Glutamatergic neuron (in vitro differentiated cells): Measurements from ENCODE around the gene AMELX. TPM values are rescaled to one million over a fixed set of nuclear protein-coding genes. Genes with fewer than 3 reads are reported as not detected.

Experiments
- DNase-seq: peaks from one replicate; pipeline ENCODE4 v3.0.0; 2022
- H3K27ac Mint-ChIP-seq: one replicate; pipeline ENCODE4 v1.8.0; 2020; ENCODE audit warnings: mild to moderate bottlenecking, mixed read lengths, inconsistent platforms; ENCODE audit not compliant: unreplicated experiment
- H3K27me3 Mint-ChIP-seq: one replicate; pipeline ENCODE4 v1.8.0; 2020; ENCODE audit warnings: mild to moderate bottlenecking, moderate library complexity, mixed read lengths, inconsistent platforms; ENCODE audit not compliant: unreplicated experiment
- H3K36me3 Mint-ChIP-seq: one replicate; pipeline ENCODE4 v1.8.0; 2020; ENCODE audit warnings: mild to moderate bottlenecking, mixed read lengths, inconsistent platforms; ENCODE audit not compliant: unreplicated experiment
- H3K4me1 Mint-ChIP-seq: one replicate; pipeline ENCODE4 v1.8.0; 2020; ENCODE audit warnings: mild to moderate bottlenecking, low read depth, mixed read lengths, inconsistent platforms; ENCODE audit not compliant: unreplicated experiment
- H3K4me3 Mint-ChIP-seq: one replicate; pipeline ENCODE4 v1.8.0; 2020; ENCODE audit warnings: mild to moderate bottlenecking, mixed read lengths, inconsistent platforms; ENCODE audit not compliant: unreplicated experiment
- H3K9me3 Mint-ChIP-seq: one replicate; pipeline ENCODE4 v1.8.0; 2020; ENCODE audit warnings: mild to moderate bottlenecking, moderate library complexity, mixed read lengths, inconsistent platforms; ENCODE audit not compliant: unreplicated experiment
- CTCF ChIP-seq: fragments of 200-600 bp; sonication (generic); IDR thresholded peaks from one replicate; pipeline ENCODE4 v1.5.0; 2021; ENCODE audit not compliant: partially characterized antibody, unreplicated experiment
- total RNA-seq: library from RNA; stranded (reverse); fragmentation: NEBNext Ultra II Directional; extraction: Animal tissue kit (Norgen Biotek cat#: 25700); gene quantifications from one replicate; pipeline ENCODE4 v1.2.1, GENCODE V29; 2021; ENCODE audit not compliant: unreplicated experiment

Gene AMELX
- total RNA-seq, 1 donor from 2014 or later: not detected

GRCh38 chrX:11311706-11312105, 18.5 kb downstream of the AMELX start:
- Mint-ChIP-seq H3K27ac (no peak overlapping the region), H3K4me3 (no peak overlapping the region), H3K36me3 (no peaks in the 10 kb centered on the region), H3K4me1 (peaks cover 4% of the 10 kb centered on the region), H3K9me3 (no peaks in the 10 kb centered on the region), H3K27me3 (no peaks in the 10 kb centered on the region)
- TF ChIP-seq CTCF: no peak
- no peak for DNase-seq

GRCh38 chrX:11319806-11320520, 26.8 kb downstream of the AMELX start:
- H3K9me3 Mint-ChIP-seq: no peaks in the 10 kb centered on the region

GRCh38 chrX:11321986-11322385, 28.8 kb downstream of the AMELX start:
- no peak for DNase-seq
- Mint-ChIP-seq H3K4me3 (no peak overlapping the region), H3K27me3 (no peaks in the 10 kb centered on the region), H3K27ac (no peak overlapping the region), H3K9me3 (no peaks in the 10 kb centered on the region), H3K36me3 (no peaks in the 10 kb centered on the region), H3K4me1 (no peaks in the 10 kb centered on the region)
- no peak for TF ChIP-seq CTCF

More at GRCh38 chrX:11319806-11320520, 26.8 kb downstream of the AMELX start:
- no peaks in the 10 kb centered on the region for H3K4me1 Mint-ChIP-seq
- no peaks in the 10 kb centered on the region for H3K36me3 Mint-ChIP-seq
- no peaks in the 10 kb centered on the region for H3K27me3 Mint-ChIP-seq
- H3K4me3 Mint-ChIP-seq: no peak overlapping the region
- no peak for TF ChIP-seq CTCF
- DNase-seq: no peak
- H3K27ac Mint-ChIP-seq: no peak overlapping the region

- TF ChIP-seq CTCF: no peak
- Mint-ChIP-seq H3K9me3 (no peaks in the 10 kb centered on the region), H3K27me3 (no peaks in the 10 kb centered on the region), H3K36me3 (no peaks in the 10 kb centered on the region), H3K4me1 (no peaks in the 10 kb centered on the region), H3K27ac (no peak overlapping the region), H3K4me3 (no peak overlapping the region)
- no peak for DNase-seq
Measured at GRCh38 chrX:11328134-11328533, 34.9 kb downstream of the AMELX start.

- Mint-ChIP-seq H3K27ac (no peak overlapping the region), H3K4me3 (no peak overlapping the region), H3K36me3 (no peaks in the 10 kb centered on the region), H3K4me1 (no peaks in the 10 kb centered on the region), H3K27me3 (no peaks in the 10 kb centered on the region), H3K9me3 (no peaks in the 10 kb centered on the region)
- no peak for TF ChIP-seq CTCF
- no peak for DNase-seq
Measured at GRCh38 chrX:11329021-11329420, 35.8 kb downstream of the AMELX start.
